Ovary (tissue), 9 donors: ENCODE results near the gene PYDC2. TPM values are rescaled to one million over a fixed set of nuclear protein-coding genes. Genes with fewer than 3 reads are reported as not detected.

Experiments used
- DNase-seq, 5 donors: peaks; one replicate each; pipeline ENCODE4 v3.0.0-alpha.2; 2019 to 2020
- H3K27ac ChIP-seq, 2 donors: fragments of 200-600 bp; one replicate each; pipeline versions ENCODE4 v1.5.1 to v1.8.0; 2019 to 2022
- H3K27me3 ChIP-seq: fragments of 200-600 bp; one replicate; pipeline ENCODE4 v1.8.0; 2022
- H3K36me3 ChIP-seq: fragments of 200-600 bp; sonication (generic); one replicate; pipeline ENCODE4 v1.5.1; 2019
- H3K4me1 ChIP-seq: one replicate; pipeline ENCODE4 v1.8.1; 2013; ENCODE audit warnings: mild to moderate bottlenecking, moderate library complexity; ENCODE audit not compliant: insufficient read depth
- H3K4me3 ChIP-seq: fragments of 200-600 bp; sonication (generic); one replicate; pipeline ENCODE4 v1.5.1; 2017
- H3K9me3 ChIP-seq, 2 donors: fragments of 200-600 bp in 1 of 2; sonication (generic) in 1 of 2; one replicate each; pipeline versions ENCODE4 v1.5.1 to v1.8.1; 2013 to 2019; ENCODE audit warnings: mild to moderate bottlenecking in 1 of 2, moderate library complexity in 1 of 2
- EP300 ChIP-seq: sonication (generic); formaldehyde crosslinking; IDR thresholded peaks from one replicate; pipeline ENCODE4 v1.6.1; 2017; ENCODE audit warnings: antibody characterized with exemption
- POLR2A ChIP-seq: fragments of 450-650 bp; IDR thresholded peaks from one replicate; pipeline ENCODE4 v1.6.1; 2017; ENCODE audit warnings: antibody characterized with exemption, mild to moderate bottlenecking, moderate library complexity
- WGBS, 3 donors: extraction: QIAGEN DNeasy Blood & Tissue Kit in 1 of 3; methylation state at CpG; one replicate each; pipeline versions ENCODE4 v1.1.5 to v1.1.7; 2013 to 2017; 5-methylcytosine and 5-hydroxymethylcytosine counted together
- intact Hi-C, 4 donors: fragments of 100-400 bp; cut with DNase I; formaldehyde crosslinking; loops; one replicate each; pipeline versions ENCODE4 v1.11.0 to v1.15.1; 2022 to 2023
- polyA plus RNA-seq, 2 donors: library from polyadenylated mRNA; stranded (reverse); fragments of 200-250 nt in 1 of 2; fragments of 350-450 nt in 1 of 2; fragmentation: Illumina TruSeq in 1 of 2; extraction: RNeasy Lipid Tissue Mini Kit (QIAGEN cat#74804) in 1 of 2; gene quantifications; one replicate each; pipeline ENCODE4 v1.2.3, GENCODE V29; 2013 to 2014
- total RNA-seq, 7 donors: library from RNA; depleted of rRNA in 2 of 7; stranded (reverse); fragments of >200 nt in 2 of 7; fragmentation: NEBNext Ultra II Directional in 3 of 7; extraction: Animal tissue kit (Norgen Biotek cat#: 25700) in 3 of 7; gene quantifications; one replicate each; pipeline versions ENCODE4 v1.1.0 to v1.2.4, GENCODE V29; 2016 to 2023
- TF ChIP-seq, protein P1 (sequence below), 3 donors: fragments of 450-650 bp in 2 of 3; fragments of 200-600 bp in 1 of 3; IDR thresholded peaks; one replicate each; pipeline versions ENCODE4 v1.5.1 to v1.8.0; 2016 to 2022; ENCODE audit warnings: antibody characterized with exemption in 3 of 3, mild to moderate bottlenecking in 1 of 3
- donor health status: DM: no; HTN: no; CAD: no; lungs with moderate emphysema.
- donor health status: DM: no; HTN: no; CAD: no.
- donor health status: Bipolar disorder and iron deficiency.
- donor health status: DM: yes; HTN: yes; CAD: no.
- donor health status: DM: no; HTN: no; CAD: no.
- donor health status: DM: yes; HTN: yes; CAD: no.

Gene PYDC2
- total and polyA plus RNA-seq, 9 donors, result 1.1 TPM; not detected in 8

DNA sequence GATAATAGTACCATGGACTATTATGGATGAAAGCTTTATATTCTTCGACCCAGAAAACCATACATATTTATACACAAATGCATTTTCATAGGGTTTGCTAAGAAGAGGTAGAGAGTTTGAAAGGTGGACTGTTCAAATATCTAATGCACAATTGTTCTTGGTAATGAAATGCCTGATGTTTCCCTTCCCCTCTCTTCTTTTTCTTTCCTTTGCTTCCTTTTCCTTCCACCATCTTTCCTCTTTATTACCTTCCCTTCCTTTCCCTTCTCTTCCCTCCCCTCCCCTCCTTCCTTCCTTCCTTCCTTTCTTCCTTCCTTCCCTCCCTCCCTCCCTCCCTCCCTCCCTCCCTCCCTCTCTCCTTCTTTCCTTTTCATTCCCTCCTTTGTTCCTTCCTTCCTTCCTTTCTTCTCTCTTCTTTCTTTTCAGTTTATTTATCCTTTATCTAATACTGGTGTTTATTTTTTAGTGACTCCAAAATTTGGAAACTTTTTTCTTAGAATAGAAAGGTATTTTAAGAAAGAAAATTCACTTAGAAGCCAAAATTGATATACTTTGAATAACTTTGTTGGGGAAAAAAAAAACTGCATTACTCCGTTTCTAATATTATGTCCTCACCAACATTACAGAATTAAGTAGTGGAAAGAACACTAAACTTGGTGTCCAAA is 22.7 kb upstream of the PYDC2 start:
- 54 to 79% (median 62%) methylated on average over 2 of the region's 2 CpGs for WGBS, 3 donors
- no peak for DNase-seq
- Histone ChIP-seq H3K9me3 (no peaks in the 10 kb centered on the region), H3K27me3 (no peaks in the 10 kb centered on the region), H3K4me3 (no peak overlapping the region), H3K27ac (no peak overlapping the region), H3K4me1 (no peaks in the 10 kb centered on the region), H3K36me3 (no peaks in the 10 kb centered on the region)
- intact Hi-C loops, result no loop called here
- TF ChIP-seq EP300, result no peak
- TF ChIP-seq, protein P1, sequence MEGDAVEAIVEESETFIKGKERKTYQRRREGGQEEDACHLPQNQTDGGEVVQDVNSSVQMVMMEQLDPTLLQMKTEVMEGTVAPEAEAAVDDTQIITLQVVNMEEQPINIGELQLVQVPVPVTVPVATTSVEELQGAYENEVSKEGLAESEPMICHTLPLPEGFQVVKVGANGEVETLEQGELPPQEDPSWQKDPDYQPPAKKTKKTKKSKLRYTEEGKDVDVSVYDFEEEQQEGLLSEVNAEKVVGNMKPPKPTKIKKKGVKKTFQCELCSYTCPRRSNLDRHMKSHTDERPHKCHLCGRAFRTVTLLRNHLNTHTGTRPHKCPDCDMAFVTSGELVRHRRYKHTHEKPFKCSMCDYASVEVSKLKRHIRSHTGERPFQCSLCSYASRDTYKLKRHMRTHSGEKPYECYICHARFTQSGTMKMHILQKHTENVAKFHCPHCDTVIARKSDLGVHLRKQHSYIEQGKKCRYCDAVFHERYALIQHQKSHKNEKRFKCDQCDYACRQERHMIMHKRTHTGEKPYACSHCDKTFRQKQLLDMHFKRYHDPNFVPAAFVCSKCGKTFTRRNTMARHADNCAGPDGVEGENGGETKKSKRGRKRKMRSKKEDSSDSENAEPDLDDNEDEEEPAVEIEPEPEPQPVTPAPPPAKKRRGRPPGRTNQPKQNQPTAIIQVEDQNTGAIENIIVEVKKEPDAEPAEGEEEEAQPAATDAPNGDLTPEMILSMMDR (IDR thresholded peaks at IDR 0.05), result no peak
- TF ChIP-seq POLR2A, result no peak

GRCh38 chr3:191440532-191440931 is 20.4 kb upstream of the PYDC2 start:
- Histone ChIP-seq H3K4me1 (no peaks in the 10 kb centered on the region), H3K36me3 (no peaks in the 10 kb centered on the region), H3K27ac (no peak overlapping the region), H3K27me3 (no peaks in the 10 kb centered on the region), H3K4me3 (no peak overlapping the region), H3K9me3 (no peaks in the 10 kb centered on the region)
- TF ChIP-seq, protein P1 (IDR thresholded peaks at IDR 0.05), result no peak
- TF ChIP-seq POLR2A, result no peak
- no peak for TF ChIP-seq EP300
- 83 to 92% (median 89%) methylated on average over 4 of the region's 4 CpGs for WGBS, 3 donors
- DNase-seq, result no peak
- intact Hi-C loops, result no loop called here

DNA sequence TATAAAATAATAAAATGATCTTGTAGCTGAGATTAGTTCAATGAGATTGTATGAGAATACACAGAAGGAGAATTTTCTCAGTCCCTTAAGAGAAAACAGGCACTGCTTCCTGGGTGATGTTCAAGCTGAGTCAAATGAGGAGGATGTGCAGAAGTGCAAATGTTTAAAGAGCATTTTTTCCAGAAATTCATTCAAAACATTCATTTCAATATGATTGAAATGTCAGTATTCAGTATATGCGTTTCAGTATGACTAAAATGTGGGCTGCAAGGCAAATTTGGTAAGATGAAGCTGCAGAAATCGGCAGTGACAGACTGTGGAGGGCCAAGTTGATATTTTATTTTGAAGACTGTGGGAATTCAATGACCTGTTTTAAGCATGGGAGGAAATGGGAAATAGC is 19.3 kb upstream of the PYDC2 start:
- Histone ChIP-seq H3K27me3 (no peaks in the 10 kb centered on the region), H3K9me3 (no peaks in the 10 kb centered on the region), H3K36me3 (no peaks in the 10 kb centered on the region), H3K4me3 (no peak overlapping the region), H3K4me1 (no peaks in the 10 kb centered on the region), H3K27ac (no peak overlapping the region)
- DNase-seq, result no peak
- 39 to 77% (median 61%) methylated on average over 2 of the region's 2 CpGs for WGBS, 3 donors
- no peak for TF ChIP-seq POLR2A
- intact Hi-C loops, result no loop called here

DNA sequence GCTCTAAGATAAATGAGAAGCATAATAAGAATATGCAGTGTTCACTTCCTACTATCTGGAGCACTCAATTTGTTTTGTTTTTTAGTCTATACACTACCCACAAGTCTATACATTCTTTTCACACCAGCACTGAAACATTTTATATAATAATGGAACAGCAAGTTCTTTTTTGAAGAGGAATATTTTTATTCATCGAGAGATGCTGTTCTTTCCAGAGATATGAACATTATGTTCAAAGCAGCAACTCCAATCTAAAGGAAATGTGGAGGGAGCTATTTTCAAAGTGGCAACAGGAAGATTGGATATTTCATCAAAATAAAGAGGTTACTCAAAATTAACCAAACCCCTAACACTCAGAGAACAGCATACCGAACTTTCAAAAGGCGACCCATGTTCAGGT is 16.4 kb upstream of the PYDC2 start:
- WGBS, 3 donors, result 75 to 90% (median 76%) methylated on average over 3 of the region's 3 CpGs
- no peaks in the 10 kb centered on the region for H3K9me3 ChIP-seq
- intact Hi-C loops, result no loop called here

GRCh38 chr3:191449256-191449655 is 11.7 kb upstream of the PYDC2 start:
- Histone ChIP-seq H3K9me3 (no peaks in the 10 kb centered on the region), H3K36me3 (no peaks in the 10 kb centered on the region), H3K4me3 (no peak overlapping the region), H3K27ac (no peak overlapping the region), H3K4me1 (no peaks in the 10 kb centered on the region), H3K27me3 (no peaks in the 10 kb centered on the region)
- TF ChIP-seq EP300 (no peak), POLR2A (no peak)
- TF ChIP-seq, protein P1 (IDR thresholded peaks at IDR 0.05), result no peak
- whole genome bisulfite sequencing, 3 donors, result 2 to 90% (median 85%) methylated on average over 1 of the region's 1 CpG
- no peak for DNase-seq
- intact Hi-C loops, result no loop called here

More for the DNA sequence above, 16.4 kb upstream of the PYDC2 start:
- Histone ChIP-seq H3K4me3 (no peak overlapping the region), H3K27ac (no peak overlapping the region), H3K27me3 (no peaks in the 10 kb centered on the region), H3K36me3 (no peaks in the 10 kb centered on the region), H3K4me1 (no peaks in the 10 kb centered on the region)
- DNase-seq, result no peak
- TF ChIP-seq, protein P1 (IDR thresholded peaks at IDR 0.05), result no peak
- no peak for TF ChIP-seq POLR2A
